Activated CD4-positive, alpha-beta T cell treated with anti-CD3 and anti-CD28 coated beads for 48 hours (primary cell): ENCODE data around the gene EPN3.

ENCODE experiments used
- DNase-seq: peaks from one replicate; pipeline ENCODE4 v3.0.0-alpha.2; 2020

Gene EPN3

GRCh38 chr17:50511058-50511457, 21.5 kb upstream of the EPN3 start:
- peak; percentile 72 for DNase-seq

- DNase-seq: no peak
Observed at GRCh38 chr17:50513495-50513894, 19.0 kb upstream of the EPN3 start.

GRCh38 chr17:50514388-50514787, 18.1 kb upstream of the EPN3 start:
- no peak for DNase-seq

GRCh38 chr17:50514936-50515702, 17.4 kb upstream of the EPN3 start:
- DNase-seq: no peak

GRCh38 chr17:50517011-50517410, 15.5 kb upstream of the EPN3 start:
- DNase-seq: no peak

GRCh38 chr17:50517504-50518383, 14.8 kb upstream of the EPN3 start:
- no peak for DNase-seq

- DNase-seq: no peak
Observed at GRCh38 chr17:50518384-50519023, 14.0 kb upstream of the EPN3 start.

- DNase-seq: no peak
Observed at GRCh38 chr17:50519141-50519834, 13.2 kb upstream of the EPN3 start.

GRCh38 chr17:50520483-50520882, 12.1 kb upstream of the EPN3 start:
- DNase-seq: no peak

GRCh38 chr17:50521514-50521913, 11.0 kb upstream of the EPN3 start:
- no peak for DNase-seq

- no peak for DNase-seq
Observed at GRCh38 chr17:50522766-50523165, 9.8 kb upstream of the EPN3 start.

- no peak for DNase-seq
Observed at GRCh38 chr17:50523208-50523607, 9.3 kb upstream of the EPN3 start.

GRCh38 chr17:50524838-50525237, 7.7 kb upstream of the EPN3 start:
- no peak for DNase-seq

- no peak for DNase-seq
Observed at GRCh38 chr17:50527155-50527762, 5.3 kb upstream of the EPN3 start.

- DNase-seq: no peak
Observed at GRCh38 chr17:50527949-50528474, 4.5 kb upstream of the EPN3 start.

- DNase-seq: no peak
Observed at GRCh38 chr17:50529849-50530248, 2.7 kb upstream of the EPN3 start.

- no peak for DNase-seq
Observed at GRCh38 chr17:50531428-50532025, 1.0 kb upstream of the EPN3 start.

GRCh38 chr17:50533185-50533584, 650 bp downstream of the EPN3 start:
- DNase-seq: no peak

- no peak for DNase-seq
Observed at GRCh38 chr17:50533720-50534148, 1.2 kb downstream of the EPN3 start.

- peak; percentile 59 for DNase-seq
Observed at GRCh38 chr17:50534222-50534978, 1.9 kb downstream of the EPN3 start.

- DNase-seq: no peak
Observed at GRCh38 chr17:50534979-50535326, 2.4 kb downstream of the EPN3 start.
